ENCODE data around the gene TPCN2. TPM values are rescaled to one million over a fixed set of nuclear protein-coding genes. Genes with fewer than 3 reads are reported as not detected.
"Not testable (repeated sequence)": the region's sequence is repeated elsewhere in the genome, so short reads cannot be mapped to it uniquely, and the experiment has no call there.

TPCN2 gene
- total RNA-seq (2014; rRNA removed) = 7.1 and 10.1 TPM in 2 replicates
- polyA plus RNA-seq (2012) = 4.2 TPM

- peak; percentile 89 for DNase-seq (ENCODE audit: low read depth)
Observed at GRCh38 chr11:69048694-69049489, at the start of gene TPCN2. Gene TPCN2 (plus strand): TSS chr11:69048932. CDS start chr11:69048998, 66 bp downstream.

- DNase-seq (ENCODE audit: low read depth) = no peak
Observed at GRCh38 chr11:68999093-68999747, 49.5 kb upstream of the TPCN2 start.

- DNase-seq (ENCODE audit: low read depth) = not testable (repeated sequence)
Observed at GRCh38 chr11:68999748-69000355, 48.9 kb upstream of the TPCN2 start.

GRCh38 chr11:69000391-69000790 is 48.3 kb upstream of the TPCN2 start:
- no peak for DNase-seq (ENCODE audit: low read depth)

- DNase-seq (ENCODE audit: low read depth) = peak; percentile 85
Observed at GRCh38 chr11:69000831-69001242, 47.9 kb upstream of the TPCN2 start.

- no peak for DNase-seq (ENCODE audit: low read depth)
Observed at GRCh38 chr11:69001243-69002081, 47.3 kb upstream of the TPCN2 start.

- DNase-seq (ENCODE audit: low read depth) = no peak
Observed at GRCh38 chr11:69002110-69002569, 46.6 kb upstream of the TPCN2 start.

- DNase-seq (ENCODE audit: low read depth) = no peak
Observed at GRCh38 chr11:69002570-69003231, 46.0 kb upstream of the TPCN2 start.

- no peak for DNase-seq (ENCODE audit: low read depth)
Observed at GRCh38 chr11:69003301-69003865, 45.3 kb upstream of the TPCN2 start.

- no peak for DNase-seq (ENCODE audit: low read depth)
Observed at GRCh38 chr11:69003866-69004367, 44.8 kb upstream of the TPCN2 start.

GRCh38 chr11:69004411-69005182 is 44.1 kb upstream of the TPCN2 start:
- DNase-seq (ENCODE audit: low read depth) = no peak

GRCh38 chr11:69005183-69005630 is 43.5 kb upstream of the TPCN2 start:
- DNase-seq (ENCODE audit: low read depth) = no peak

- no peak for DNase-seq (ENCODE audit: low read depth)
Observed at GRCh38 chr11:69005631-69006368, 42.9 kb upstream of the TPCN2 start.

- DNase-seq (ENCODE audit: low read depth) = no peak
Observed at GRCh38 chr11:69006816-69007215, 41.9 kb upstream of the TPCN2 start.

GRCh38 chr11:69007975-69008381 is 40.8 kb upstream of the TPCN2 start:
- no peak for DNase-seq (ENCODE audit: low read depth)

- DNase-seq (ENCODE audit: low read depth) = peak; percentile 89
Observed at GRCh38 chr11:69008737-69009440, 39.8 kb upstream of the TPCN2 start.

- no peak for DNase-seq (ENCODE audit: low read depth)
Observed at GRCh38 chr11:69009441-69010211, 39.1 kb upstream of the TPCN2 start.

Measured in LHCN-M2 (cell line).